Testis (tissue), 2 donors: ENCODE data around the gene MYO1H.

Experiments used
- POLR2A ChIP-seq: fragments of 450-650 bp; IDR thresholded peaks from one replicate; pipeline ENCODE4 v1.6.1; 2017; ENCODE audit warnings: antibody characterized with exemption, mild to moderate bottlenecking, moderate library complexity
- TF ChIP-seq, protein P1 (sequence below), 3 experiments: fragments of 450-650 bp in 2 of 3; fragments of 200-600 bp in 1 of 3; sonication (generic) in 1 of 3; IDR thresholded peaks; one replicate each; pipeline ENCODE4 v1.5.1; 2016 to 2019; ENCODE audit warnings: antibody characterized with exemption in 3 of 3, mild to moderate bottlenecking in 2 of 3, moderate library complexity in 1 of 3

DNA sequence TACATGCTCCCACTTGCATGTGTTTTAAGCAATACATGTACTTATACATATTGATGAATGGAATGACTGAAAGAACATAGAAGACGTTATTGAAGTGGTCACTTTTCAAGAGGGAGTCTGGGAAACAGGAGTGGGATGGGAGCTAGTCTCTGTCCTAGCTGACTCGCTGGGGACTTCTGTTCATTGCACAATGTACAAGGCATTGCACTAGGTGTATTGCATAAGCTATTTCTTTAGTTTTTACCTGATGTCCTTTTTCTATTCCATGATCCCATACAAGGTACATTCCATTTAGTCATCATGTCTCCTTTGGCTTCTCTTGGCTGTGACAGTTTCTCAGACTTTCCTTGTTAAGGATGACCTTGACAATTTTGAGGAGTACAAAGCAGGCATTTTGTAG, 4.0 kb upstream of the MYO1H start:
- TF ChIP-seq, protein P1, sequence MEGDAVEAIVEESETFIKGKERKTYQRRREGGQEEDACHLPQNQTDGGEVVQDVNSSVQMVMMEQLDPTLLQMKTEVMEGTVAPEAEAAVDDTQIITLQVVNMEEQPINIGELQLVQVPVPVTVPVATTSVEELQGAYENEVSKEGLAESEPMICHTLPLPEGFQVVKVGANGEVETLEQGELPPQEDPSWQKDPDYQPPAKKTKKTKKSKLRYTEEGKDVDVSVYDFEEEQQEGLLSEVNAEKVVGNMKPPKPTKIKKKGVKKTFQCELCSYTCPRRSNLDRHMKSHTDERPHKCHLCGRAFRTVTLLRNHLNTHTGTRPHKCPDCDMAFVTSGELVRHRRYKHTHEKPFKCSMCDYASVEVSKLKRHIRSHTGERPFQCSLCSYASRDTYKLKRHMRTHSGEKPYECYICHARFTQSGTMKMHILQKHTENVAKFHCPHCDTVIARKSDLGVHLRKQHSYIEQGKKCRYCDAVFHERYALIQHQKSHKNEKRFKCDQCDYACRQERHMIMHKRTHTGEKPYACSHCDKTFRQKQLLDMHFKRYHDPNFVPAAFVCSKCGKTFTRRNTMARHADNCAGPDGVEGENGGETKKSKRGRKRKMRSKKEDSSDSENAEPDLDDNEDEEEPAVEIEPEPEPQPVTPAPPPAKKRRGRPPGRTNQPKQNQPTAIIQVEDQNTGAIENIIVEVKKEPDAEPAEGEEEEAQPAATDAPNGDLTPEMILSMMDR (IDR thresholded peaks at IDR 0.05), result no peak
- TF ChIP-seq POLR2A, result no peak
